HepG2 (cell line): ENCODE data around the gene NBPF1. TPM values are rescaled to one million over a fixed set of nuclear protein-coding genes. Genes with fewer than 3 reads are reported as not detected.

Source experiments
- ATF3 ChIP-seq: sonication (generic); formaldehyde crosslinking; IDR thresholded peaks from 2 replicates; pipeline ENCODE4 v1.4.0; 2020; ENCODE audit warnings: missing genetic modification reagents
- CBFB ChIP-seq: sonication (generic); formaldehyde crosslinking; IDR thresholded peaks from 2 replicates; pipeline ENCODE4 v1.4.0; 2020; ENCODE audit warnings: missing genetic modification reagents
- CEBPB ChIP-seq: IDR thresholded peaks from 2 replicates; pipeline ENCODE4 v1.6.1; 2011; ENCODE audit warnings: low read depth, low read length, improper control_type of control experiment, borderline replicate concordance
- CERS6 ChIP-seq: sonication (generic); formaldehyde crosslinking; IDR thresholded peaks from 2 replicates; pipeline ENCODE4 v1.5.0; 2020; ENCODE audit warnings: missing genetic modification reagents
- CTCF ChIP-seq: sonication (generic); formaldehyde crosslinking; IDR thresholded peaks from 2 replicates; pipeline ENCODE4 v1.5.0; 2020; ENCODE audit warnings: mild to moderate bottlenecking, missing genetic modification reagents, moderate library complexity
- ERF ChIP-seq: IDR thresholded peaks from 2 replicates; pipeline ENCODE4 v1.6.1; 2018; ENCODE audit warnings: missing biosample characterization, missing genetic modification reagents
- FIP1L1 ChIP-seq: fragments of 200-400 bp; formaldehyde crosslinking; IDR thresholded peaks from 2 replicates; pipeline ENCODE4 v1.6.1; 2018; ENCODE audit warnings: low read depth, mild to moderate bottlenecking, low read length, moderate library complexity, borderline replicate concordance; ENCODE audit not compliant: insufficient read depth
- HMGA1 ChIP-seq: sonication (generic); formaldehyde crosslinking; conservative IDR thresholded peaks from 2 replicates; pipeline ENCODE4 v1.4.0; 2020; ENCODE audit warnings: missing genetic modification reagents
- IRF9 ChIP-seq: sonication (generic); formaldehyde crosslinking; IDR thresholded peaks from 2 replicates; pipeline ENCODE4 v1.8.0; 2022; ENCODE audit warnings: missing genetic modification reagents, mild to moderate bottlenecking, borderline replicate concordance
- NFKB2 ChIP-seq: sonication (generic); formaldehyde crosslinking; IDR thresholded peaks from 2 replicates; pipeline ENCODE4 v1.4.0; 2020; ENCODE audit warnings: missing genetic modification reagents, borderline replicate concordance
- NONO ChIP-seq, 2 experiments: fragments of 450-650 bp in 1 of 2; sonication (generic) in 1 of 2; formaldehyde crosslinking in 1 of 2; IDR thresholded peaks in 1 of 2; conservative IDR thresholded peaks in 1 of 2; 2 replicates each; pipeline versions ENCODE4 v1.6.1 to v1.8.0; 2017 to 2022; ENCODE audit warnings: mild to moderate bottlenecking in 1 of 2, missing genetic modification reagents in 1 of 2, moderate library complexity in 1 of 2
- NR3C1 ChIP-seq: sonication (generic); formaldehyde crosslinking; IDR thresholded peaks from 2 replicates; pipeline ENCODE4 v1.4.0; 2020; ENCODE audit warnings: missing genetic modification reagents
- SALL2 ChIP-seq: sonication (generic); formaldehyde crosslinking; IDR thresholded peaks from 2 replicates; pipeline ENCODE4 v1.8.1; 2023; ENCODE audit warnings: mild to moderate bottlenecking, missing genetic modification reagents, inconsistent platforms
- SNRNP70 ChIP-seq: fragments of 200-400 bp; formaldehyde crosslinking; IDR thresholded peaks from 2 replicates; pipeline ENCODE4 v1.6.1; 2017; ENCODE audit warnings: mild to moderate bottlenecking, low read depth, low read length, moderate library complexity
- SP140L ChIP-seq: sonication (generic); formaldehyde crosslinking; IDR thresholded peaks from 2 replicates; pipeline ENCODE4 v1.4.0; 2020; ENCODE audit warnings: missing genetic modification reagents, borderline replicate concordance
- TMF1 ChIP-seq: sonication (generic); formaldehyde crosslinking; IDR thresholded peaks from 2 replicates; pipeline ENCODE4 v1.8.1; 2022; ENCODE audit warnings: low read depth, missing genetic modification reagents
- ZKSCAN5 ChIP-seq: sonication (generic); formaldehyde crosslinking; IDR thresholded peaks from 2 replicates; pipeline ENCODE4 v1.5.1; 2020; ENCODE audit warnings: mild to moderate bottlenecking, missing genetic modification reagents
- ZNF12 ChIP-seq: sonication (generic); formaldehyde crosslinking; IDR thresholded peaks from 2 replicates; pipeline ENCODE4 v1.5.0; 2020; ENCODE audit warnings: missing genetic modification reagents
- ZNF17 ChIP-seq: sonication (generic); formaldehyde crosslinking; IDR thresholded peaks from 2 replicates; pipeline ENCODE4 v1.5.0; 2020; ENCODE audit warnings: mild to moderate bottlenecking, missing genetic modification reagents
- ZNF513 ChIP-seq: sonication (generic); formaldehyde crosslinking; conservative IDR thresholded peaks from 2 replicates; pipeline ENCODE4 v1.5.0; 2020; ENCODE audit warnings: missing genetic modification reagents
- ZNF772 ChIP-seq: sonication (generic); formaldehyde crosslinking; IDR thresholded peaks from 2 replicates; pipeline ENCODE4 v1.5.0; 2020; ENCODE audit warnings: mild to moderate bottlenecking, missing genetic modification reagents
- ZNF839 ChIP-seq: sonication (generic); formaldehyde crosslinking; IDR thresholded peaks from 2 replicates; pipeline ENCODE4 v1.4.0; 2020; ENCODE audit warnings: missing genetic modification reagents, mild to moderate bottlenecking, borderline replicate concordance
- ZZZ3 ChIP-seq: sonication (generic); formaldehyde crosslinking; IDR thresholded peaks from 2 replicates; pipeline ENCODE4 v1.4.0; 2020; ENCODE audit warnings: missing genetic modification reagents, mild to moderate bottlenecking, borderline replicate concordance
- polyA plus RNA-seq, 8 experiments: library from polyadenylated mRNA; depleted of rRNA in 3 of 8; stranded (reverse) in 7 of 8; unstranded in 1 of 8; fragments of >200 nt; fragmentation: Illumina TruSeq in 4 of 8; extraction: Trizol in 4 of 8; gene quantifications; 2 replicates each; pipeline versions ENCODE4 v1.2.1 to v1.2.3, GENCODE V29; 2011 to 2016; ENCODE audit warnings: low read depth in 4 of 8, missing spikeins in 1 of 8, mixed read lengths in 1 of 8; ENCODE audit not compliant: insufficient read depth in 1 of 8
- total RNA-seq, 5 experiments: library from RNA; depleted of rRNA; stranded (reverse); fragments of >200 nt; fragmentation: Illumina TruSeq; extraction: Trizol; gene quantifications; 2 replicates each; pipeline ENCODE4 v1.2.3, GENCODE V29; 2016; ENCODE audit warnings: low read depth in 1 of 5

Gene NBPF1
- total and polyA plus RNA-seq, 2 of the 13 experiments (the other 11 are each of a cell fraction or from before 2014, with no cell fraction given) = 30.3 to 35.6 TPM

GRCh38 chr1:16613185-16614147 lies at the start of gene NBPF1 (continued):
- peak; percentile 100 for TF ChIP-seq IRF9 (CRISPR knock-in tag)
- no peak for TF ChIP-seq ZKSCAN5
- TF ChIP-seq ZNF17 = no peak
- peak; percentile 92 for TF ChIP-seq SALL2
- TF ChIP-seq ZNF12 = peak; percentile 77
- peak; percentile 94 for TF ChIP-seq ZZZ3 (CRISPR knock-in tag)
- TF ChIP-seq HMGA1 (CRISPR knock-in tag) = 0 out of 2 replicates have a peak, but pooled peaks have one; percentile 52
- no peak for TF ChIP-seq NONO (IDR thresholded peaks at IDR 0.05)
- TF ChIP-seq NONO (CRISPR knock-in tag; conservative IDR thresholded peaks at IDR 0.05) = no peak
- TF ChIP-seq NR3C1 (CRISPR knock-in tag) = 0 out of 2 replicates have a peak, but pooled peaks have one; percentile 7
- TF ChIP-seq SNRNP70 = no peak
- no peak; the same call in none of the 2 replicates for TF ChIP-seq ERF (CRISPR knock-in tag)
- peak; percentile 99 for TF ChIP-seq FIP1L1
- peak; percentile 98 for TF ChIP-seq ZNF513
- TF ChIP-seq CBFB = peak; percentile 91
- TF ChIP-seq CEBPB = peak; percentile 25; the same call in 1 of the 2 replicates
- TF ChIP-seq ZNF839 (CRISPR knock-in tag) = peak; percentile 100
- TF ChIP-seq NFKB2 (CRISPR knock-in tag) = peak; percentile 98
- peak; percentile 50 for TF ChIP-seq CTCF (CRISPR knock-in tag)
- TF ChIP-seq ZNF772 (CRISPR knock-in tag) = peak; percentile 100
- TF ChIP-seq CERS6 = peak; percentile 97
- peak; percentile 79 for TF ChIP-seq ATF3 (CRISPR knock-in tag)
- no peak for TF ChIP-seq SP140L (CRISPR knock-in tag)
- peak; percentile 100 for TF ChIP-seq TMF1 (CRISPR knock-in tag)
